HepG2 (cell line): Measurements from ENCODE around the gene CPSF4. TPM values are rescaled to one million over a fixed set of nuclear protein-coding genes. Genes with fewer than 3 reads are reported as not detected.
A peak's percentile ranks its signal among the peaks of the same experiment; 100 is the strongest.

ENCODE experiments used
- ESRRA ChIP-seq: sonication (generic); formaldehyde crosslinking; IDR thresholded peaks from 2 replicates; pipeline ENCODE4 v1.5.1; 2020; ENCODE audit warnings: mild to moderate bottlenecking, low read depth, missing genetic modification reagents
- FOSL2 ChIP-seq: sonication (generic); formaldehyde crosslinking; IDR thresholded peaks from 2 replicates; pipeline ENCODE4 v1.4.0; 2020; ENCODE audit warnings: missing genetic modification reagents
- GTF2F1 ChIP-seq: fragments of 150-350 bp; IDR thresholded peaks from 2 replicates; pipeline ENCODE4 v1.6.1; 2014; ENCODE audit warnings: low read length
- HMGXB4 ChIP-seq, 2 experiments: sonication (generic) in 1 of 2; formaldehyde crosslinking in 1 of 2; IDR thresholded peaks; 2 replicates each; pipeline versions ENCODE4 v1.4.0 to v1.6.1; 2018 to 2020; ENCODE audit warnings: missing genetic modification reagents in 2 of 2, borderline replicate concordance in 1 of 2, low read depth in 1 of 2, mild to moderate bottlenecking in 1 of 2, missing biosample characterization in 1 of 2
- KDM5B ChIP-seq: sonication (generic); formaldehyde crosslinking; IDR thresholded peaks from 2 replicates; pipeline ENCODE4 v1.4.0; 2020; ENCODE audit warnings: missing genetic modification reagents, mild to moderate bottlenecking, borderline replicate concordance
- KMT2A ChIP-seq: sonication (generic); formaldehyde crosslinking; IDR thresholded peaks from 2 replicates; pipeline ENCODE4 v1.4.0; 2020; ENCODE audit warnings: missing genetic modification reagents
- MED8 ChIP-seq: sonication (generic); formaldehyde crosslinking; IDR thresholded peaks from 2 replicates; pipeline ENCODE4 v1.8.1; 2023; ENCODE audit warnings: mild to moderate bottlenecking, missing genetic modification reagents; ENCODE audit not compliant: insufficient replicate concordance
- MEIS1 ChIP-seq: sonication (generic); formaldehyde crosslinking; IDR thresholded peaks from 2 replicates; pipeline ENCODE4 v1.9.0; 2021; ENCODE audit warnings: mild to moderate bottlenecking, missing genetic modification reagents, moderate library complexity, borderline replicate concordance
- NR2C2 ChIP-seq: sonication (generic); formaldehyde crosslinking; IDR thresholded peaks from 2 replicates; pipeline ENCODE4 v1.4.0; 2020; ENCODE audit warnings: missing genetic modification reagents, mild to moderate bottlenecking, moderate library complexity, borderline replicate concordance
- RBFOX2 ChIP-seq: fragments of 200-400 bp; formaldehyde crosslinking; IDR thresholded peaks from 2 replicates; pipeline ENCODE4 v1.6.1; 2017; ENCODE audit warnings: low read depth, mild to moderate bottlenecking, low read length
- RBM22 ChIP-seq: fragments of 200-400 bp; formaldehyde crosslinking; optimal IDR thresholded peaks from 2 replicates; pipeline ENCODE3; 2017; ENCODE audit warnings: mild to moderate bottlenecking, low read length, moderate library complexity
- RBM39 ChIP-seq: fragments of 200-400 bp; formaldehyde crosslinking; IDR thresholded peaks from one replicate; pipeline ENCODE4 v1.6.1; 2018; ENCODE audit warnings: antibody characterized with exemption, mild to moderate bottlenecking, low read depth, low read length; ENCODE audit not compliant: poor library complexity, severe bottlenecking
- ZBTB38 ChIP-seq: sonication (generic); formaldehyde crosslinking; IDR thresholded peaks from 2 replicates; pipeline ENCODE4 v1.5.1; 2020; ENCODE audit warnings: mild to moderate bottlenecking, missing genetic modification reagents
- ZBTB4 ChIP-seq: sonication (generic); formaldehyde crosslinking; IDR thresholded peaks from 2 replicates; pipeline ENCODE4 v1.4.0; 2020; ENCODE audit warnings: missing genetic modification reagents, mild to moderate bottlenecking, borderline replicate concordance
- ZFY ChIP-seq: sonication (generic); formaldehyde crosslinking; IDR thresholded peaks from 2 replicates; pipeline ENCODE4 v1.4.0; 2020; ENCODE audit warnings: missing genetic modification reagents
- ZNF563 ChIP-seq: sonication (generic); formaldehyde crosslinking; IDR thresholded peaks from 2 replicates; pipeline ENCODE4 v1.8.0; 2022; ENCODE audit warnings: mild to moderate bottlenecking, moderate library complexity, missing genetic modification reagents
- ZNF746 ChIP-seq: sonication (generic); formaldehyde crosslinking; IDR thresholded peaks from 2 replicates; pipeline ENCODE4 v1.8.0; 2022; ENCODE audit warnings: mild to moderate bottlenecking, missing genetic modification reagents
- ZSCAN12 ChIP-seq: sonication (generic); formaldehyde crosslinking; IDR thresholded peaks from 2 replicates; pipeline ENCODE4 v1.9.0; 2021; ENCODE audit warnings: mild to moderate bottlenecking, missing genetic modification reagents
- polyA plus RNA-seq, 8 experiments: library from polyadenylated mRNA; depleted of rRNA in 3 of 8; stranded (reverse) in 7 of 8; unstranded in 1 of 8; fragments of >200 nt; fragmentation: Illumina TruSeq in 4 of 8; extraction: Trizol in 4 of 8; gene quantifications; 2 replicates each; pipeline versions ENCODE4 v1.2.1 to v1.2.3, GENCODE V29; 2011 to 2016; ENCODE audit warnings: low read depth in 4 of 8, missing spikeins in 1 of 8, mixed read lengths in 1 of 8; ENCODE audit not compliant: insufficient read depth in 1 of 8
- total RNA-seq, 5 experiments: library from RNA; depleted of rRNA; stranded (reverse); fragments of >200 nt; fragmentation: Illumina TruSeq; extraction: Trizol; gene quantifications; 2 replicates each; pipeline ENCODE4 v1.2.3, GENCODE V29; 2016; ENCODE audit warnings: low read depth in 1 of 5
- TF ChIP-seq, protein P1 (sequence below): sonication (generic); formaldehyde crosslinking; conservative IDR thresholded peaks from 2 replicates; pipeline ENCODE4 v1.8.0; 2022; ENCODE audit warnings: low read depth, missing genetic modification reagents
- TF ChIP-seq, protein P2 (sequence below): sonication (generic); formaldehyde crosslinking; conservative IDR thresholded peaks from 2 replicates; pipeline ENCODE4 v1.4.0; 2020; ENCODE audit warnings: missing genetic modification reagents

The CPSF4 gene
- total and polyA plus RNA-seq, 2 of the 13 experiments (the other 11 are each of a cell fraction or from before 2014, with no cell fraction given), result 34.1 to 49.6 TPM

GRCh38 chr7:99472561-99473314 lies 34.0 kb downstream of the CPSF4 start, which contains the start of gene ZNF789 (continued):
- TF ChIP-seq, protein P1, sequence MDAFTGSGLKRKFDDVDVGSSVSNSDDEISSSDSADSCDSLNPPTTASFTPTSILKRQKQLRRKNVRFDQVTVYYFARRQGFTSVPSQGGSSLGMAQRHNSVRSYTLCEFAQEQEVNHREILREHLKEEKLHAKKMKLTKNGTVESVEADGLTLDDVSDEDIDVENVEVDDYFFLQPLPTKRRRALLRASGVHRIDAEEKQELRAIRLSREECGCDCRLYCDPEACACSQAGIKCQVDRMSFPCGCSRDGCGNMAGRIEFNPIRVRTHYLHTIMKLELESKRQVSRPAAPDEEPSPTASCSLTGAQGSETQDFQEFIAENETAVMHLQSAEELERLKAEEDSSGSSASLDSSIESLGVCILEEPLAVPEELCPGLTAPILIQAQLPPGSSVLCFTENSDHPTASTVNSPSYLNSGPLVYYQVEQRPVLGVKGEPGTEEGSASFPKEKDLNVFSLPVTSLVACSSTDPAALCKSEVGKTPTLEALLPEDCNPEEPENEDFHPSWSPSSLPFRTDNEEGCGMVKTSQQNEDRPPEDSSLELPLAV, result no peak
- TF ChIP-seq ZNF746 (CRISPR knock-in tag) (peak; percentile 49; the same call in 1 of the 2 replicates), NR2C2 (peak; percentile 44; the same call in 1 of the 2 replicates), ZBTB38 (CRISPR knock-in tag) (peak; percentile 56), ZFY (CRISPR knock-in tag) (peak; percentile 75), GTF2F1 (0 out of 2 replicates have a peak, but pooled peaks have one; percentile 63), MED8 (peak; percentile 57), ZSCAN12 (peak; percentile 56; the same call in 1 of the 2 replicates), ESRRA (CRISPR knock-in tag) (peak; percentile 52), KMT2A (peak; percentile 57; the same call in 1 of the 2 replicates), RBFOX2 (peak; percentile 82), RBM22 (no peak), HMGXB4 (CRISPR knock-in tag; IDR thresholded peaks at IDR 0.05; ENCODE audit: borderline replicate concordance in 1 of 2, low read depth in 1 of 2) (peak; percentile 69 to 80), FOSL2 (CRISPR knock-in tag) (0 out of 2 replicates have a peak, but pooled peaks have one; percentile 12), MEIS1 (CRISPR knock-in tag) (peak; percentile 64; the same call in 1 of the 2 replicates), KDM5B (CRISPR knock-in tag) (peak; percentile 50; the same call in 1 of the 2 replicates), ZBTB4 (peak; percentile 61; the same call in 1 of the 2 replicates), RBM39 (peak; percentile 84), ZNF563 (CRISPR knock-in tag) (peak; percentile 28; the same call in 1 of the 2 replicates)
- TF ChIP-seq, protein P2, sequence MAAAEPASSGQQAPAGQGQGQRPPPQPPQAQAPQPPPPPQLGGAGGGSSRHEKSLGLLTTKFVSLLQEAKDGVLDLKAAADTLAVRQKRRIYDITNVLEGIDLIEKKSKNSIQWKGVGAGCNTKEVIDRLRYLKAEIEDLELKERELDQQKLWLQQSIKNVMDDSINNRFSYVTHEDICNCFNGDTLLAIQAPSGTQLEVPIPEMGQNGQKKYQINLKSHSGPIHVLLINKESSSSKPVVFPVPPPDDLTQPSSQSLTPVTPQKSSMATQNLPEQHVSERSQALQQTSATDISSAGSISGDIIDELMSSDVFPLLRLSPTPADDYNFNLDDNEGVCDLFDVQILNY (CRISPR knock-in tag), result peak; percentile 59; the same call in 1 of the 2 replicates
